Mesodermal cell (in vitro differentiated cells): ENCODE data around the gene GRM1.

ENCODE experiments used
- H3K27ac ChIP-seq: 2 replicates; pipeline ENCODE4 v1.7.0; 2013; ENCODE audit warnings: mild to moderate bottlenecking, low read depth, low read length, moderate library complexity; ENCODE audit not compliant: severe bottlenecking
- H3K36me3 ChIP-seq: 2 replicates; pipeline ENCODE4 v1.7.1; 2013; ENCODE audit warnings: mild to moderate bottlenecking, low read length, moderate library complexity; ENCODE audit not compliant: control insufficient read depth, insufficient read depth
- H3K4me1 ChIP-seq: one replicate; pipeline ENCODE4 v1.7.1; 2013; ENCODE audit warnings: mild to moderate bottlenecking, low read length; ENCODE audit not compliant: insufficient read depth, control insufficient read depth, poor library complexity, severe bottlenecking
- H3K4me3 ChIP-seq: 2 replicates; pipeline ENCODE4 v1.7.0; 2013; ENCODE audit warnings: low read length, control low read depth, mild to moderate bottlenecking; ENCODE audit not compliant: insufficient read depth, poor library complexity, severe bottlenecking; ENCODE audit errors: extremely low read depth
- H3K9me3 ChIP-seq: 2 replicates; pipeline ENCODE4 v1.7.1; 2013; ENCODE audit warnings: mild to moderate bottlenecking, low read length, moderate library complexity; ENCODE audit not compliant: control insufficient read depth
- whole genome bisulfite sequencing, 2 experiments: methylation state at CpG; one replicate each; pipeline ENCODE4 v1.1.5; 2013; ENCODE audit warnings: missing lambda C conversion rate in 2 of 2; ENCODE audit not compliant: insufficient coverage in 2 of 2; 5-methylcytosine and 5-hydroxymethylcytosine counted together

GRM1 gene

DNA sequence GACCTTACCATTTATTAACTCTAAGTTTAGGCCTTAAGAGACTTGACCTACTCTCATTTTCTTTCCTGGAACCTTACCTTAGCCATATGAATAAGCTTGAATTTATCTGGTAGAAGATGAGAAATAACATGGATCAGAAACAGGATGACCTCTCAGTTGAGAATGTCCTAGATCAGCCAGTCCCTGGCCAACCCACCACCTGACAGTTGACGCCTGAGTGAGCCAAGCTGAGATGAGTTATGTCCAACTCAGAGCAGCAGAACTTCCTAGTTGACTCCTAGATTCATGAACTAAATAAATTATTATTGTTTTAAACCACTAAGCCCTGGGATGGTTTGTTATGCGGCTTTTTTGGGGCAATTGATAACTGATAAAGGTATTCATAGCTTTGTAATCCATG is 281.8 kb downstream of the GRM1 start:
- 100% methylated on average over 1 of the region's 2 CpGs; no CpG with 5 or more reads in 1 of the 2 experiments for WGBS, 2 experiments
- Histone ChIP-seq H3K4me3 (no peak overlapping the region), H3K27ac (no peak overlapping the region), H3K9me3 (no peaks in the 10 kb centered on the region), H3K36me3 (no peaks in the 10 kb centered on the region), H3K4me1 (no peaks in the 10 kb centered on the region)

- no peak overlapping the region for H3K4me3 ChIP-seq
- H3K4me1 ChIP-seq = no peaks in the 10 kb centered on the region
- 92 to 100% methylated on average over 2 of the region's 2 CpGs for WGBS, 2 experiments
- H3K36me3 ChIP-seq = no peaks in the 10 kb centered on the region
- H3K9me3 ChIP-seq = no peaks in the 10 kb centered on the region
- no peak overlapping the region for H3K27ac ChIP-seq
These were observed 282.2 kb downstream of the GRM1 start for GRCh38 chr6:146311079-146311478.

DNA sequence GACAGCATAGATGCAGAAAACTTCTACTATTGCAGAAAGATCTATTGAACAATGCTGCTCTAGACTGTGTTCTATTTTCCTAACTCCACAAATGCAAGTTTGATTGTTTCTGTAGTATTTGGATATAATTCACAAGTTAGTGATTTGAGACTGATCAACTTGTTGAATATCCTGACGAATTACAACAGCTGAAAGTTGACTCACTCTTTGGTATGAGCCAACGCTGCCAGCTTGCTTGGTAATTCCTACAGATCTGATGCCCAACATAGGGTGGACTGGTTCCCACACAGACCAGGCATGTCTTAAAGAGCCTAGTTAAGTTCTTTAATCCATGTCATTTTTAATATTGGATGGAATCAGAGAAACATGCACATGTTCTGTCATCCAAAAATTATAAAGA is 283.7 kb downstream of the GRM1 start:
- whole genome bisulfite sequencing, 2 experiments = 86 to 94% methylated on average over 2 of the region's 2 CpGs
- Histone ChIP-seq H3K9me3 (no peaks in the 10 kb centered on the region), H3K36me3 (no peaks in the 10 kb centered on the region), H3K4me1 (no peaks in the 10 kb centered on the region), H3K4me3 (no peak overlapping the region), H3K27ac (no peak overlapping the region)

DNA sequence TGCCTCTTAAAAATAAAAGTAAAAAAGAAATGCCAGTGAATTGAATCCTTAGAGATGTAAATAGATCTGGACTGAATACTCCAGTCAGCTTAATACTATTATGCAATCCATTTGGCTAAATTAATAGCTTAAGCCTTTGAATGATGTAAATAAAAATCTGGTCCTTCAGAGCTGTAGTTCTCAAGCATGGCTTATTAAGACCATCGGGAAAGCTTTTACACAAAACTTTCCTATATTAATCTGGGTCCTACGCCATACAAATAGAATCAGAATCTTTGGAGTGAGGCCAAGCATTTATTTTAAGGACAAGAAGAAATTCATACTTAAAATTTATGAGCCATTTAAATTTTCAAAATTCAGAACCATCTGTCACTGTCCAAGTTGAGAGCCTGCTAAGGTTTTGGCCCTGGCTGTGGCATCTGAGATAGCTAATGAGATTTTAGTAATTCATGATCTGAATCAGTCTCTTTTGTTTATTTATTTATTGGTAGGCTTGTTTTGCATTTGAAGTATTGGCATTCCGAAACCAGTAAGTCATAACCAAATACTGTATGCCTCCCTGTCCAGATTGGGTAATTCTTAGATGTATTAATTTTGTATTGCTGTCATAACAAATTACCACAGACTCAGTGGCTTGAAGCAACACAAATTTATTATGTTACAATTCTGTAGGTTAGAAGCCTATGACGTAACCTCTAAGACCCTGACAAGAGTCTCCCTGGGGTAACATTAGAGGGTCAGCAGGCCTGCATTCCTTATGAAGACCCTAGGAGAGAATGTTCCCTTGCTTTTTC is 286.7 kb downstream of the GRM1 start:
- WGBS, 2 experiments = 60 to 100% methylated on average over 1 of the region's 4 CpGs
- no peak overlapping the region for H3K4me3 ChIP-seq

GRCh38 chr6:146316175-146316495 is 287.3 kb downstream of the GRM1 start:
- 86 to 91% methylated on average over 3 to 4 of the region's 5 CpGs for WGBS, 2 experiments
- Histone ChIP-seq H3K4me3 (no peak overlapping the region), H3K9me3 (no peaks in the 10 kb centered on the region), H3K27ac (no peak overlapping the region), H3K36me3 (no peaks in the 10 kb centered on the region), H3K4me1 (no peaks in the 10 kb centered on the region)

More for the DNA sequence above, 286.7 kb downstream of the GRM1 start:
- Histone ChIP-seq H3K27ac (no peak overlapping the region), H3K9me3 (no peaks in the 10 kb centered on the region), H3K36me3 (no peaks in the 10 kb centered on the region), H3K4me1 (no peaks in the 10 kb centered on the region)

DNA sequence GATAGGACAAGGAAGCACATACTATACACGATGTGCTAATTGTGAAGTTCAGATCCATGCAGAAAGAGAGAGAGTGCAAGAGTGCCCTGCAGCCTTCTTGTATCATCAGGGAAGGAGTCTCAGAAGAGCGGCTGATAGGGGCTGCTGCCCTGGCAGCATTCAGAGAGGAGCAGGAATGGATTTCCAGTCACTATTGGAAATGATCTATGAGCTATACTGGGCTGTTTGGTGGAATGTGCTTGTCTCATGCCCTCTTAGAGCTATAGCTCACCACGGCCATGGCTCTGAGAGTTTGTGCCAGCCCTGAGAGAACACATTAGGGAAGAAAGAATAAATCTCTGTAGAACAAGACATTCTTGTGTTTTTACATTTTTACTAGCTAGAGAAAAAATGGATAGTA is 302.2 kb downstream of the GRM1 start:
- Histone ChIP-seq H3K4me1 (no peaks in the 10 kb centered on the region), H3K27ac (no peak overlapping the region), H3K36me3 (no peaks in the 10 kb centered on the region), H3K4me3 (no peak overlapping the region), H3K9me3 (no peaks in the 10 kb centered on the region)
- 81 to 83% methylated on average over 2 of the region's 3 CpGs for WGBS, 2 experiments

DNA sequence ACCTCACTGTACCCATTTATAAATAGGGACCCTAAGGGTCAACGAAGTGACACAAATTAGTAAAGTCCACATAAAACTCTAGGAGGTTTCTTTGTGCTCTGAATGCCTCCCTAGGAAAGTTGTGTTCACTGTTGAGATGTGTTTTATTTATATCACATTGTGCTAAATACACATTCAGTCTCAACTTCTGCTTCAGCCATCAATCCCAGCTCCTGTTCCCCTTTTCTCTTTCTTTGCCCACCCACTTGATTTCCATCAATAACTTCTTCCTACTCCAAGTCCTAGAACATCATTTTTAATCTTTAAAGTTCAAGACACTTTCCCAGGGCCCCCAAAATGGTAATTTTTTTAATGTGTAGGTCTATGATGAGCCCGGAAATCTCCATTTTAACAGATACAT is 306.5 kb downstream of the GRM1 start:
- H3K4me3 ChIP-seq = no peak overlapping the region
- no peak overlapping the region for H3K27ac ChIP-seq
- H3K36me3 ChIP-seq = no peaks in the 10 kb centered on the region
- no peaks in the 10 kb centered on the region for H3K9me3 ChIP-seq
- H3K4me1 ChIP-seq = no peaks in the 10 kb centered on the region
- no CpG with 5 or more reads among the region's 2 CpGs for WGBS, 2 experiments

- WGBS, 2 experiments = 70 to 80% methylated on average over 1 to 2 of the region's 3 CpGs
- no peak overlapping the region for H3K27ac ChIP-seq
These were observed 307.3 kb downstream of the GRM1 start for GRCh38 chr6:146336191-146336590.

GRCh38 chr6:146337376-146337775 is 308.5 kb downstream of the GRM1 start:
- WGBS, 2 experiments = 100% methylated on average over 1 of the region's 4 CpGs; no CpG with 5 or more reads in 1 of the 2 experiments
- Histone ChIP-seq H3K27ac (no peak overlapping the region), H3K4me3 (no peak overlapping the region), H3K9me3 (no peaks in the 10 kb centered on the region), H3K36me3 (no peaks in the 10 kb centered on the region), H3K4me1 (no peaks in the 10 kb centered on the region)

More at GRCh38 chr6:146336191-146336590, 307.3 kb downstream of the GRM1 start:
- H3K36me3 ChIP-seq = no peaks in the 10 kb centered on the region
- H3K9me3 ChIP-seq = no peaks in the 10 kb centered on the region
- H3K4me3 ChIP-seq = no peak overlapping the region
- no peaks in the 10 kb centered on the region for H3K4me1 ChIP-seq

GRCh38 chr6:146339716-146340115 is 310.9 kb downstream of the GRM1 start:
- no peak overlapping the region for H3K4me3 ChIP-seq
- H3K9me3 ChIP-seq = no peaks in the 10 kb centered on the region
- 62 to 81% methylated on average over 3 to 4 of the region's 4 CpGs for WGBS, 2 experiments
- no peaks in the 10 kb centered on the region for H3K36me3 ChIP-seq
- H3K27ac ChIP-seq = no peak overlapping the region
- H3K4me1 ChIP-seq = no peaks in the 10 kb centered on the region

GRCh38 chr6:146341493-146342230 is 312.8 kb downstream of the GRM1 start:
- H3K27ac ChIP-seq = no peak overlapping the region
- 100% methylated on average over 4 of the region's 7 CpGs; no CpG with 5 or more reads in 1 of the 2 experiments for WGBS, 2 experiments
- no peaks in the 10 kb centered on the region for H3K4me1 ChIP-seq
- H3K9me3 ChIP-seq = no peaks in the 10 kb centered on the region
- H3K4me3 ChIP-seq = no peak overlapping the region
- H3K36me3 ChIP-seq = no peaks in the 10 kb centered on the region
